Progenitor cell of endocrine pancreas (in vitro differentiated cells): ENCODE data around the gene ACAD11. TPM values are rescaled to one million over a fixed set of nuclear protein-coding genes. Genes with fewer than 3 reads are reported as not detected.

Experiments
- DNase-seq: peaks from one replicate; pipeline ENCODE4 v3.0.0; 2021; ENCODE audit warnings: low spot score; ENCODE audit not compliant: unreplicated experiment
- H3K27ac Mint-ChIP-seq: 2 replicates; pipeline ENCODE4 v1.8.0; 2021; ENCODE audit warnings: mild to moderate bottlenecking, moderate library complexity, mixed read lengths
- H3K27me3 Mint-ChIP-seq: 2 replicates; pipeline ENCODE4 v1.8.0; 2021; ENCODE audit warnings: mixed read lengths
- H3K36me3 Mint-ChIP-seq: 2 replicates; pipeline ENCODE4 v1.8.0; 2022; ENCODE audit warnings: mixed read lengths; ENCODE audit not compliant: insufficient read depth
- H3K4me1 Mint-ChIP-seq: 2 replicates; pipeline ENCODE4 v1.8.0; 2021; ENCODE audit warnings: low read depth, mixed read lengths
- H3K4me3 Mint-ChIP-seq: 2 replicates; pipeline ENCODE4 v1.8.0; 2021; ENCODE audit warnings: low read depth, mild to moderate bottlenecking, moderate library complexity, mixed read lengths
- H3K9me3 Mint-ChIP-seq: 2 replicates; pipeline ENCODE4 v1.8.0; 2021; ENCODE audit warnings: low read depth, mixed read lengths
- CTCF ChIP-seq: fragments of 200-600 bp; sonication (generic); IDR thresholded peaks from one replicate; pipeline ENCODE4 v1.5.0; 2021; ENCODE audit warnings: antibody characterized with exemption, mild to moderate bottlenecking; ENCODE audit not compliant: unreplicated experiment
- total RNA-seq: library from RNA; stranded (reverse); gene quantifications from 2 replicates; pipeline ENCODE4 v1.2.1, GENCODE V29; 2021

ACAD11 gene
- total RNA-seq, 1 donor from 2014 or later = 14.2 TPM

- no peak for TF ChIP-seq CTCF
- no peak for DNase-seq
- Mint-ChIP-seq H3K4me1 (peaks cover 5% of the 10 kb centered on the region), H3K27me3 (no peaks in the 10 kb centered on the region), H3K9me3 (no peaks in the 10 kb centered on the region), H3K4me3 (no peak overlapping the region), H3K36me3 (peaks cover 16% of the 10 kb centered on the region), H3K27ac (no peak overlapping the region)
These were observed 22.6 kb upstream of the ACAD11 start for GRCh38 chr3:132682201-132682600.

- TF ChIP-seq CTCF = no peak
- no peak overlapping the region for H3K27ac Mint-ChIP-seq
- H3K36me3 Mint-ChIP-seq = peaks cover 15% of the 10 kb centered on the region
- no peaks in the 10 kb centered on the region for H3K27me3 Mint-ChIP-seq
- H3K4me1 Mint-ChIP-seq = peaks cover 5% of the 10 kb centered on the region
- DNase-seq = no peak
- no peak overlapping the region for H3K4me3 Mint-ChIP-seq
- H3K9me3 Mint-ChIP-seq = no peaks in the 10 kb centered on the region
These were observed 21.8 kb upstream of the ACAD11 start for GRCh38 chr3:132681421-132681820.

GRCh38 chr3:132679911-132680310 is 20.3 kb upstream of the ACAD11 start:
- no peak for TF ChIP-seq CTCF
- Mint-ChIP-seq H3K27ac (peak overlapping the region; percentile 25), H3K9me3 (no peaks in the 10 kb centered on the region), H3K4me3 (no peak overlapping the region), H3K4me1 (peaks cover 5% of the 10 kb centered on the region), H3K27me3 (no peaks in the 10 kb centered on the region), H3K36me3 (peaks cover 14% of the 10 kb centered on the region)
- no peak for DNase-seq

- TF ChIP-seq CTCF = no peak
- H3K27ac Mint-ChIP-seq = no peak overlapping the region
- H3K4me3 Mint-ChIP-seq = no peak overlapping the region
- H3K27me3 Mint-ChIP-seq = no peaks in the 10 kb centered on the region
- no peak for DNase-seq
- peaks cover 5% of the 10 kb centered on the region for H3K4me1 Mint-ChIP-seq
- no peaks in the 10 kb centered on the region for H3K9me3 Mint-ChIP-seq
- H3K36me3 Mint-ChIP-seq = peaks cover 11% of the 10 kb centered on the region
These were observed 15.8 kb upstream of the ACAD11 start for GRCh38 chr3:132675408-132675807.

- DNase-seq = no peak
- peak overlapping the region; percentile 41 for H3K27ac Mint-ChIP-seq
- peaks cover 4% of the 10 kb centered on the region for H3K36me3 Mint-ChIP-seq
- TF ChIP-seq CTCF = no peak
- no peaks in the 10 kb centered on the region for H3K27me3 Mint-ChIP-seq
- peaks cover 3% of the 10 kb centered on the region for H3K4me1 Mint-ChIP-seq
- H3K4me3 Mint-ChIP-seq = no peak overlapping the region
- no peaks in the 10 kb centered on the region for H3K9me3 Mint-ChIP-seq
These were observed 9.7 kb upstream of the ACAD11 start for GRCh38 chr3:132669256-132669777.
